H1 (cell line): ENCODE measurements around the gene PTPN21.

Experiments used
- ATF3 ChIP-seq: IDR thresholded peaks from 2 replicates; pipeline ENCODE4 v1.6.1; 2011; ENCODE audit warnings: low read depth, mild to moderate bottlenecking, low read length; ENCODE audit not compliant: insufficient read depth
- CTCF ChIP-seq, 3 experiments: IDR thresholded peaks; 1 replicate in 2 of 3; 2 replicates in 1 of 3; pipeline versions ENCODE4 v1.5.1 to v1.6.1; 2011; ENCODE audit warnings: low read length in 3 of 3, mild to moderate bottlenecking in 3 of 3, inconsistent platforms in 2 of 3, low read depth in 1 of 3, moderate library complexity in 1 of 3; ENCODE audit not compliant: insufficient read depth in 1 of 3; ENCODE audit errors: control extremely low read depth in 1 of 3
- HDAC2 ChIP-seq, 2 experiments: fragments of 300-600 bp in 1 of 2; sonication (generic) in 1 of 2; IDR thresholded peaks; 2 replicates each; pipeline ENCODE4 v1.6.1; 2011 to 2012; ENCODE audit warnings: low read depth in 2 of 2, low read length in 2 of 2, mild to moderate bottlenecking in 2 of 2, moderate library complexity in 2 of 2, borderline replicate concordance in 1 of 2, inconsistent platforms in 1 of 2
- KDM1A ChIP-seq: fragments of 200-600, 300-600 bp; sonication (generic); IDR thresholded peaks from 2 replicates; pipeline ENCODE4 v1.7.1; 2016; ENCODE audit warnings: mild to moderate bottlenecking, low read length, borderline replicate concordance
- MAX ChIP-seq: IDR thresholded peaks from 2 replicates; pipeline ENCODE4 v1.6.1; 2012; ENCODE audit warnings: inconsistent platforms
- POLR2A ChIP-seq, 2 experiments: IDR thresholded peaks; 1 replicate in 1 of 2; 2 replicates in 1 of 2; pipeline ENCODE4 v1.6.1; 2011; ENCODE audit warnings: low read depth in 2 of 2, low read length in 2 of 2, mild to moderate bottlenecking in 2 of 2; ENCODE audit errors: control extremely low read depth in 1 of 2
- SIN3A ChIP-seq, 2 experiments: IDR thresholded peaks in 1 of 2; conservative IDR thresholded peaks in 1 of 2; 2 replicates each; pipeline ENCODE4 v1.6.1; 2011 to 2012; ENCODE audit warnings: low read length in 2 of 2, improper control_type of control experiment in 1 of 2, low read depth in 1 of 2, mild to moderate bottlenecking in 1 of 2
- SRF ChIP-seq: IDR thresholded peaks from 2 replicates; pipeline ENCODE4 v1.6.1; 2011; ENCODE audit warnings: mild to moderate bottlenecking, low read depth, low read length, moderate library complexity
- TEAD4 ChIP-seq: IDR thresholded peaks from 2 replicates; pipeline ENCODE4 v1.6.1; 2012; ENCODE audit warnings: low read depth, low read length, inconsistent platforms, mixed read lengths

- TF ChIP-seq TEAD4, result no peak
- TF ChIP-seq ATF3, result no peak
- TF ChIP-seq CTCF (IDR thresholded peaks at IDR 0.05; ENCODE audit: control extremely low read depth in 1 of 3, insufficient read depth in 1 of 3, low read depth in 1 of 3, low read length in 3 of 3), result no peak
- no peak for TF ChIP-seq POLR2A (IDR thresholded peaks at IDR 0.05; ENCODE audit: control extremely low read depth in 1 of 2, low read depth in 2 of 2, low read length in 2 of 2)
- no peak for TF ChIP-seq HDAC2 (IDR thresholded peaks at IDR 0.05; ENCODE audit: borderline replicate concordance in 1 of 2, low read depth in 2 of 2, low read length in 2 of 2)
- no peak for TF ChIP-seq KDM1A
- no peak for TF ChIP-seq MAX
- no peak for TF ChIP-seq SRF
- no peak for TF ChIP-seq SIN3A (conservative IDR thresholded peaks at IDR 0.05 in 1 of 2, IDR thresholded peaks at IDR 0.05 in 1 of 2; ENCODE audit: low read depth in 1 of 2, low read length in 2 of 2)
These were observed 49.4 kb upstream of the PTPN21 start for GRCh38 chr14:88604212-88604611.
